ENCODE data around the gene NR4A1.

DNA sequence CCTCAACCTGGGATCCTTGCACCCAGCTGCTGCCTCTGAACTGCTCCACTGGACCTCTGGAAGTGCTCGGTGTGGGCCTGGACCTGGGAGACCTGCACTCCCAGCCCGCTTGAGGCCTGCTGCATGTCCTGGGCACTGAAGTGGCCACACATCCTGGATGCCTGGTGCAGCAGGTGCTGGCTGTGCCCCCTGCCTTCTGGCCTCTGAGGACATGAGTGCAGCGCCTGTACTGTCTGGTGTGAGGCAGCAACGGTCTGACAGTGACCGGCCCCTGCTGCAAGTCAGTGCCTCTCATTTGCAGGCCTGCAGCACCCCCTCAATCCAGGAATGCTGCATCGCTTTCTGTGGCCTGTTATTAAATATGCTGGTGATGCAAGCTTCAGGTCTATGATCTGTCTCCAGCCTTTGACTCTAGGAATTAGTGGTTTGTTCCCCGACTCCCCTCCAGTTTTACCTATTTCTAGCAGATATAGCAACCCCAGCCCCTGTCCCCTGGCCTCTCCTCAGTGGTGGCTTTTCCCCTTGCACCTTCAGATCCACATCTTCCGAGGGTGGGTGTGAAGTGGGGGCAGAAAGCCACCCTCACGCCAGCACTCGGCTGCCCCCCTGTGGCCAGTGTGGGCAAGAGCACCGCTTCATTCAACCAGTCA is 31.9 kb downstream of the NR4A1 start:
- TF ChIP-seq, protein P1, sequence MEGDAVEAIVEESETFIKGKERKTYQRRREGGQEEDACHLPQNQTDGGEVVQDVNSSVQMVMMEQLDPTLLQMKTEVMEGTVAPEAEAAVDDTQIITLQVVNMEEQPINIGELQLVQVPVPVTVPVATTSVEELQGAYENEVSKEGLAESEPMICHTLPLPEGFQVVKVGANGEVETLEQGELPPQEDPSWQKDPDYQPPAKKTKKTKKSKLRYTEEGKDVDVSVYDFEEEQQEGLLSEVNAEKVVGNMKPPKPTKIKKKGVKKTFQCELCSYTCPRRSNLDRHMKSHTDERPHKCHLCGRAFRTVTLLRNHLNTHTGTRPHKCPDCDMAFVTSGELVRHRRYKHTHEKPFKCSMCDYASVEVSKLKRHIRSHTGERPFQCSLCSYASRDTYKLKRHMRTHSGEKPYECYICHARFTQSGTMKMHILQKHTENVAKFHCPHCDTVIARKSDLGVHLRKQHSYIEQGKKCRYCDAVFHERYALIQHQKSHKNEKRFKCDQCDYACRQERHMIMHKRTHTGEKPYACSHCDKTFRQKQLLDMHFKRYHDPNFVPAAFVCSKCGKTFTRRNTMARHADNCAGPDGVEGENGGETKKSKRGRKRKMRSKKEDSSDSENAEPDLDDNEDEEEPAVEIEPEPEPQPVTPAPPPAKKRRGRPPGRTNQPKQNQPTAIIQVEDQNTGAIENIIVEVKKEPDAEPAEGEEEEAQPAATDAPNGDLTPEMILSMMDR (IDR thresholded peaks at IDR 0.05; ENCODE audit: low read depth, low read length, poor library complexity, severe bottlenecking), result peak; percentile 99
- TF ChIP-seq EZH2phosphoT487 (IDR thresholded peaks at IDR 0.05; ENCODE audit: borderline replicate concordance, low read length), result no peak

Data from DOHH2 (cell line).